Activated CD4-positive, alpha-beta T cell treated with anti-CD3 and anti-CD28 coated beads, Interleukin-2, amount 10 ng/mL, durations not matched to agents 24 days and 14 days (primary cell): ENCODE data around the gene WNT7A. TPM values are rescaled to one million over a fixed set of nuclear protein-coding genes. Genes with fewer than 3 reads are reported as not detected.

Experiments
- DNase-seq: peaks from one replicate; pipeline ENCODE4 v3.0.0; 2022
- H3K27ac Mint-ChIP-seq: one replicate; pipeline ENCODE4 v1.8.0; 2022; ENCODE audit warnings: mild to moderate bottlenecking, mixed read lengths
- H3K27me3 Mint-ChIP-seq: one replicate; pipeline ENCODE4 v1.8.0; 2022; ENCODE audit warnings: mixed read lengths
- H3K36me3 Mint-ChIP-seq: one replicate; pipeline ENCODE4 v1.8.0; 2022; ENCODE audit warnings: low read depth, mild to moderate bottlenecking, mixed read lengths
- H3K4me1 Mint-ChIP-seq: one replicate; pipeline ENCODE4 v1.8.0; 2021; ENCODE audit warnings: mixed read lengths
- H3K4me3 Mint-ChIP-seq: one replicate; pipeline ENCODE4 v1.8.0; 2022; ENCODE audit warnings: mild to moderate bottlenecking, moderate library complexity, mixed read lengths
- H3K9me3 Mint-ChIP-seq: one replicate; pipeline ENCODE4 v1.8.0; 2021; ENCODE audit warnings: mixed read lengths
- intact Hi-C: fragments of 100-400 bp; cut with micrococcal nuclease; formaldehyde crosslinking; loops from one replicate; pipeline ENCODE4 v1.15.1; 2023
- total RNA-seq: library from RNA; stranded (reverse); gene quantifications from 2 replicates; pipeline ENCODE4 v1.2.3, GENCODE V29; 2022

WNT7A gene
- total RNA-seq, 1 donor from 2014 or later: not detected

GRCh38 chr3:13879102-13879945, 547 bp downstream of the WNT7A start:
- Mint-ChIP-seq H3K27ac (no peak overlapping the region), H3K4me3 (peak overlapping the region; percentile 42), H3K4me1 (peaks cover 3% of the 10 kb centered on the region), H3K36me3 (no peaks in the 10 kb centered on the region), H3K27me3 (peaks cover 71% of the 10 kb centered on the region), H3K9me3 (no peaks in the 10 kb centered on the region)
- DNase-seq: no peak
- intact Hi-C loops: no loop called here

- peak overlapping the region; percentile 42 for H3K4me3 Mint-ChIP-seq
- H3K27me3 Mint-ChIP-seq: peaks cover 69% of the 10 kb centered on the region
- H3K27ac Mint-ChIP-seq: no peak overlapping the region
- no peak for DNase-seq
- intact Hi-C loops: no loop called here
- H3K4me1 Mint-ChIP-seq: peaks cover 3% of the 10 kb centered on the region
- no peaks in the 10 kb centered on the region for H3K9me3 Mint-ChIP-seq
- no peaks in the 10 kb centered on the region for H3K36me3 Mint-ChIP-seq
Measured at GRCh38 chr3:13878281-13879101, 1.4 kb downstream of the WNT7A start.

- Mint-ChIP-seq H3K36me3 (no peaks in the 10 kb centered on the region), H3K27me3 (peaks cover 68% of the 10 kb centered on the region), H3K9me3 (no peaks in the 10 kb centered on the region), H3K27ac (no peak overlapping the region), H3K4me1 (peaks cover 3% of the 10 kb centered on the region), H3K4me3 (peak overlapping the region; percentile 42)
- intact Hi-C loops: no loop called here
- no peak for DNase-seq
Measured at GRCh38 chr3:13877911-13878280, 2.0 kb downstream of the WNT7A start.

- Mint-ChIP-seq H3K27me3 (peaks cover 59% of the 10 kb centered on the region), H3K36me3 (no peaks in the 10 kb centered on the region), H3K27ac (no peak overlapping the region), H3K4me3 (no peak overlapping the region), H3K4me1 (peaks cover 3% of the 10 kb centered on the region), H3K9me3 (peaks cover 5% of the 10 kb centered on the region)
- intact Hi-C loops: no loop called here
- no peak for DNase-seq
Measured at GRCh38 chr3:13876451-13877100, 3.3 kb downstream of the WNT7A start.

- DNase-seq: no peak
- Mint-ChIP-seq H3K4me1 (peaks cover 6% of the 10 kb centered on the region), H3K4me3 (no peak overlapping the region), H3K9me3 (peaks cover 7% of the 10 kb centered on the region), H3K27me3 (peaks cover 54% of the 10 kb centered on the region), H3K27ac (no peak overlapping the region), H3K36me3 (no peaks in the 10 kb centered on the region)
- intact Hi-C loops: no loop called here
Measured at GRCh38 chr3:13874891-13875290, 5.0 kb downstream of the WNT7A start.

- H3K4me3 Mint-ChIP-seq: no peak overlapping the region
- DNase-seq: no peak
- no peaks in the 10 kb centered on the region for H3K36me3 Mint-ChIP-seq
- peaks cover 7% of the 10 kb centered on the region for H3K9me3 Mint-ChIP-seq
- peaks cover 50% of the 10 kb centered on the region for H3K27me3 Mint-ChIP-seq
- intact Hi-C loops: no loop called here
- peaks cover 9% of the 10 kb centered on the region for H3K4me1 Mint-ChIP-seq
- H3K27ac Mint-ChIP-seq: no peak overlapping the region
Measured at GRCh38 chr3:13873818-13874217, 6.1 kb downstream of the WNT7A start.

- intact Hi-C loops: no loop called here
- peaks cover 16% of the 10 kb centered on the region for H3K4me1 Mint-ChIP-seq
- H3K9me3 Mint-ChIP-seq: peaks cover 7% of the 10 kb centered on the region
- DNase-seq: no peak
- no peaks in the 10 kb centered on the region for H3K36me3 Mint-ChIP-seq
- peaks cover 43% of the 10 kb centered on the region for H3K27me3 Mint-ChIP-seq
- no peak overlapping the region for H3K4me3 Mint-ChIP-seq
- no peak overlapping the region for H3K27ac Mint-ChIP-seq
Measured at GRCh38 chr3:13872451-13872850, 7.4 kb downstream of the WNT7A start.

- peaks cover 36% of the 10 kb centered on the region for H3K27me3 Mint-ChIP-seq
- no peak overlapping the region for H3K4me3 Mint-ChIP-seq
- no peak overlapping the region for H3K27ac Mint-ChIP-seq
- peaks cover under 1% of the 10 kb centered on the region for H3K36me3 Mint-ChIP-seq
- H3K4me1 Mint-ChIP-seq: peaks cover 23% of the 10 kb centered on the region
- DNase-seq: no peak
- H3K9me3 Mint-ChIP-seq: peaks cover 7% of the 10 kb centered on the region
- intact Hi-C loops: no loop called here
Measured at GRCh38 chr3:13871791-13872190, 8.1 kb downstream of the WNT7A start.

- Mint-ChIP-seq H3K27me3 (peaks cover 28% of the 10 kb centered on the region), H3K36me3 (peaks cover 2% of the 10 kb centered on the region), H3K4me1 (peaks cover 32% of the 10 kb centered on the region), H3K27ac (no peak overlapping the region), H3K9me3 (peaks cover 10% of the 10 kb centered on the region), H3K4me3 (no peak overlapping the region)
- DNase-seq: no peak
- intact Hi-C loops: no loop called here
Measured at GRCh38 chr3:13870902-13871301, 9.0 kb downstream of the WNT7A start.

- Mint-ChIP-seq H3K4me1 (peaks cover 39% of the 10 kb centered on the region), H3K27ac (no peak overlapping the region), H3K36me3 (peaks cover 2% of the 10 kb centered on the region), H3K27me3 (peaks cover 22% of the 10 kb centered on the region), H3K9me3 (peaks cover 10% of the 10 kb centered on the region), H3K4me3 (no peak overlapping the region)
- intact Hi-C loops: no loop called here
- DNase-seq: no peak
Measured at GRCh38 chr3:13869761-13870343, 10.0 kb downstream of the WNT7A start.

GRCh38 chr3:13868844-13869724, 10.8 kb downstream of the WNT7A start:
- Mint-ChIP-seq H3K4me1 (peaks cover 39% of the 10 kb centered on the region), H3K27me3 (peaks cover 17% of the 10 kb centered on the region), H3K36me3 (peaks cover 2% of the 10 kb centered on the region), H3K9me3 (peaks cover 10% of the 10 kb centered on the region), H3K4me3 (no peak overlapping the region), H3K27ac (peak overlapping the region; percentile 10)
- DNase-seq: no peak
- intact Hi-C loops: no loop called here

- Mint-ChIP-seq H3K27me3 (peaks cover 10% of the 10 kb centered on the region), H3K4me1 (peaks cover 39% of the 10 kb centered on the region), H3K36me3 (peaks cover 2% of the 10 kb centered on the region), H3K27ac (no peak overlapping the region), H3K9me3 (peaks cover 10% of the 10 kb centered on the region), H3K4me3 (no peak overlapping the region)
- intact Hi-C loops: loop anchor here (2.0 kb wide), 1 partner anchor 23 kb away; no protein-coding TSS in a partner anchor
- DNase-seq: no peak
Measured at GRCh38 chr3:13867732-13868131, 12.1 kb downstream of the WNT7A start.
